Mesothelial cell of epicardium (in vitro differentiated cells): Measurements from ENCODE around the gene NT5M. TPM values are rescaled to one million over a fixed set of nuclear protein-coding genes. Genes with fewer than 3 reads are reported as not detected.

ENCODE experiments used
- DNase-seq, 2 experiments: peaks; one replicate each; pipeline ENCODE4 v3.0.0; 2021; ENCODE audit warnings: low spot score in 2 of 2; ENCODE audit not compliant: unreplicated experiment in 2 of 2
- H3K27ac Mint-ChIP-seq: 2 replicates; pipeline ENCODE4 v1.8.0; 2021; ENCODE audit warnings: mixed read lengths
- H3K27me3 Mint-ChIP-seq: 2 replicates; pipeline ENCODE4 v1.8.0; 2021; ENCODE audit warnings: low read depth, mixed read lengths
- H3K36me3 Mint-ChIP-seq: 2 replicates; pipeline ENCODE4 v1.8.0; 2021; ENCODE audit warnings: mixed read lengths
- H3K4me1 Mint-ChIP-seq: 2 replicates; pipeline ENCODE4 v1.8.0; 2021; ENCODE audit warnings: mixed read lengths
- H3K4me3 Mint-ChIP-seq: 2 replicates; pipeline ENCODE4 v1.8.0; 2021; ENCODE audit warnings: mild to moderate bottlenecking, moderate library complexity, mixed read lengths
- H3K9me3 Mint-ChIP-seq: 2 replicates; pipeline ENCODE4 v1.8.0; 2021; ENCODE audit warnings: mixed read lengths
- total RNA-seq: library from RNA; stranded (reverse); gene quantifications from 3 replicates; pipeline ENCODE4 v1.2.1, GENCODE V29; 2021
- TF ChIP-seq, protein P1 (sequence below): fragments of 200-600 bp; sonication (generic); IDR thresholded peaks from one replicate; pipeline ENCODE4 v1.5.0; 2021; ENCODE audit warnings: antibody characterized with exemption; ENCODE audit not compliant: unreplicated experiment

The NT5M gene
- total RNA-seq, 1 donor from 2014 or later = 4.6 TPM

- no peaks in the 10 kb centered on the region for H3K36me3 Mint-ChIP-seq
- no peak overlapping the region for H3K27ac Mint-ChIP-seq
- no peaks in the 10 kb centered on the region for H3K9me3 Mint-ChIP-seq
- peaks cover 23% of the 10 kb centered on the region for H3K4me1 Mint-ChIP-seq
- TF ChIP-seq, protein P1, sequence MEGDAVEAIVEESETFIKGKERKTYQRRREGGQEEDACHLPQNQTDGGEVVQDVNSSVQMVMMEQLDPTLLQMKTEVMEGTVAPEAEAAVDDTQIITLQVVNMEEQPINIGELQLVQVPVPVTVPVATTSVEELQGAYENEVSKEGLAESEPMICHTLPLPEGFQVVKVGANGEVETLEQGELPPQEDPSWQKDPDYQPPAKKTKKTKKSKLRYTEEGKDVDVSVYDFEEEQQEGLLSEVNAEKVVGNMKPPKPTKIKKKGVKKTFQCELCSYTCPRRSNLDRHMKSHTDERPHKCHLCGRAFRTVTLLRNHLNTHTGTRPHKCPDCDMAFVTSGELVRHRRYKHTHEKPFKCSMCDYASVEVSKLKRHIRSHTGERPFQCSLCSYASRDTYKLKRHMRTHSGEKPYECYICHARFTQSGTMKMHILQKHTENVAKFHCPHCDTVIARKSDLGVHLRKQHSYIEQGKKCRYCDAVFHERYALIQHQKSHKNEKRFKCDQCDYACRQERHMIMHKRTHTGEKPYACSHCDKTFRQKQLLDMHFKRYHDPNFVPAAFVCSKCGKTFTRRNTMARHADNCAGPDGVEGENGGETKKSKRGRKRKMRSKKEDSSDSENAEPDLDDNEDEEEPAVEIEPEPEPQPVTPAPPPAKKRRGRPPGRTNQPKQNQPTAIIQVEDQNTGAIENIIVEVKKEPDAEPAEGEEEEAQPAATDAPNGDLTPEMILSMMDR = no peak
- no peak overlapping the region for H3K4me3 Mint-ChIP-seq
- no peak for DNase-seq
- no peaks in the 10 kb centered on the region for H3K27me3 Mint-ChIP-seq
Observed at GRCh38 chr17:17351901-17352781, 49.0 kb downstream of the NT5M start.

- no peaks in the 10 kb centered on the region for H3K36me3 Mint-ChIP-seq
- no peak overlapping the region for H3K4me3 Mint-ChIP-seq
- peaks cover 23% of the 10 kb centered on the region for H3K4me1 Mint-ChIP-seq
- DNase-seq = no peak
- H3K27me3 Mint-ChIP-seq = no peaks in the 10 kb centered on the region
- TF ChIP-seq, protein P1 = no peak
- no peaks in the 10 kb centered on the region for H3K9me3 Mint-ChIP-seq
- no peak overlapping the region for H3K27ac Mint-ChIP-seq
Observed at GRCh38 chr17:17352836-17353624, 49.9 kb downstream of the NT5M start.

DNA sequence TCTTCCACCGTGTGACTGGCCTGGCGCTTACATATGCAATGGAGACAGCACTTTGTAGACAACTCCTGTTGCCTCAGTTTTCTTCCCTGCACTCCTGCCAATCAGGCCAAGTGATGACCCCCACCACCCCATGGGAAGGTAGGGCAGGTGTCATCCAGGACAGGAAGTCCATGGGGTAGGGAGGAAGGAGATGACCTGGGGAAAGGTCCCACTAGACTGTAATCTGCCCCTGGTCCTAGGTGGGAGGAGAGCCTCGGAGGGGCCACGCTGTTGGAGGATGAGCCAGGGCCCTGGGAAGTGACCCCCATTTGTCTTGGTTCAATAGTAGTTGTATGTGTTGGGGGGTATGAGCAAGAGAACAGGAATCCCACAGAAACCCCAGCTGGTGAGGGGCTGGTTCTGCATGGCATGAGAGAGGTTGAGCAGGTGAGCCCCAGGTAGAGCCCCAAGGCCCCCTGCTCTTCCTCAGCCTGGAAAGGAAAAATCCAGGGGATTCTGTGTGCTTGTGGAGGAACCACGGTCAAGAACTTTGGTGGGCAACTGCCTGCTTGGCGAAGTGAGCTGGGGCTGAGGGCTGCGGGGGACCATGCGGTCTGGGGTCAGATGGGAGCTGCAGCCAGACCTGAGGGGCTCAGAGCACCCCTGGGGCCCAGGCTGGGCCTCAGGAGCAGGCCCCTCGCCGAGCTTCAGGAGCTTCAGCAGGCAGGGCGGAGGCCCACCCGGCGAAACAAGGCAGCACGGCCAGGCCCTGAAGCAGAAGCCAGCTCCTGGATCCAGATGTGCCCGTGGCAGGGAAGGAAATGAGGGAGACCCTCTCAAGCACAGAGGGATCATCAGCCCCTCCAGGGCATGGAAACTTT, 50.7 kb downstream of the NT5M start:
- H3K27ac Mint-ChIP-seq = no peak overlapping the region

DNA sequence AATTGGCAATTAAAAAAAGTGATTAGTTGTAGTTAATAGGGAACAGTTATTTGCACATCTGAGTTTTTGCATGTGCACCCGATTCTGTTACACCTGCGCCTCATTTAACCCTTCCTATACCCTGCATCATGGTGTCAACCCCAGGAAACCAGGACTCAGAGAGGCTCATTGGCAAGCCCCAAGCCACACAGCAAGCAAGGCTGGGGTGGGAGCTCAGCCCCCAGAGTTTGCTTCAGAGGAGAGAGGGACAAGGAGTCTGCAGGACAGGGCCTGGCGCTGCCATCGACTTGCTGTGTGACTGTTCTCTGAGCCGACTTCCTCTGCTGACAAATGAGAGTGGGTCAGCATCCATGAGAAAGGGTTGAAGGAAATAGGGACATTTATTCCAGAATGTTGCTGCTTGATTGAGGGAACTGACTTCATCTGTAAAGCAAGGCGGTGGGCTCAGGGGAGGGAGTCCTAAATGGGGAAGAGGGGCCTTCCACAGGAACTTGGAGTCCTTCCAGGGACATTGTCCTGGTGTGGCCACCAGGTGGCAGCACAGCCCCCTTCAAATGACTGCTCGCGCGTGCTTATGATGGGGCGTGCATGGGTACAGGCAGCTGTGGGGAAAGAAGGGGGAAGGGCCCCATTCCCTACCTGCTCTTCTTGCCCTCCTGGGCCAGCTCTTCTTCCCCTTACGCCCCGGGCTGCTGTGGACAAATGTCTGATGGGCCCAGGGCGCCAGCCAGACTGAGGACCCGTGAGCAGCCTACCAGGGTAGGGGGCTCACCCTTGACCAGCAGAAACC, 51.6 kb downstream of the NT5M start:
- Mint-ChIP-seq H3K27me3 (no peaks in the 10 kb centered on the region), H3K4me3 (no peak overlapping the region), H3K4me1 (peaks cover 19% of the 10 kb centered on the region), H3K27ac (no peak overlapping the region), H3K36me3 (peaks cover 3% of the 10 kb centered on the region), H3K9me3 (peaks cover 13% of the 10 kb centered on the region)
- peak; percentile 58 to 81 for DNase-seq
- TF ChIP-seq, protein P1 = peak; percentile 91

More for the DNA sequence above, 50.7 kb downstream of the NT5M start:
- no peak for DNase-seq
- peaks cover 3% of the 10 kb centered on the region for H3K36me3 Mint-ChIP-seq
- H3K4me3 Mint-ChIP-seq = no peak overlapping the region
- H3K9me3 Mint-ChIP-seq = peaks cover 4% of the 10 kb centered on the region
- H3K27me3 Mint-ChIP-seq = no peaks in the 10 kb centered on the region
- H3K4me1 Mint-ChIP-seq = peaks cover 23% of the 10 kb centered on the region
- TF ChIP-seq, protein P1 = no peak
